GM23338 (cell line): ENCODE results near the gene TAF4B. TPM values are rescaled to one million over a fixed set of nuclear protein-coding genes. Genes with fewer than 3 reads are reported as not detected.

Experiments used
- ATAC-seq: fragments of 200-7000 bp; cut with Tn5 transposase; 3 replicates; pipeline ENCODE4 v1.9.1; 2020
- DNase-seq: peaks from one replicate; pipeline ENCODE4 v3.0.0-alpha.2; 2015; ENCODE audit warnings: low spot score
- H2AFZ ChIP-seq: fragments of 200-600 bp; sonication (generic); 2 replicates; pipeline ENCODE4 v1.8.0; 2016; ENCODE audit warnings: antibody characterized with exemption, mild to moderate bottlenecking, moderate library complexity
- H3F3A ChIP-seq: fragments of 200-600 bp; sonication (generic); replicated peaks from 2 replicates; pipeline ENCODE4 v1.8.0; 2017; ENCODE audit warnings: antibody characterized with exemption, mixed run types, low read depth
- H3K27ac ChIP-seq: fragments of 200-600 bp; sonication (generic); 2 replicates; pipeline ENCODE4 v1.6.1; 2016; ENCODE audit warnings: low read depth
- H3K27me3 ChIP-seq: fragments of 200-600 bp; sonication (generic); 2 replicates; pipeline ENCODE4 v1.8.0; 2016; ENCODE audit warnings: mild to moderate bottlenecking, mixed run types, moderate library complexity; ENCODE audit not compliant: insufficient read depth
- H3K36me3 ChIP-seq: fragments of 200-600 bp; sonication (generic); 2 replicates; pipeline ENCODE4 v1.8.0; 2016; ENCODE audit warnings: mild to moderate bottlenecking; ENCODE audit not compliant: insufficient read depth
- H3K4me1 ChIP-seq: fragments of 200-600 bp; sonication (generic); 2 replicates; pipeline ENCODE4 v1.8.0; 2016; ENCODE audit warnings: mild to moderate bottlenecking, moderate library complexity; ENCODE audit not compliant: insufficient read depth
- H3K4me2 ChIP-seq: fragments of 200-600 bp; sonication (generic); 2 replicates; pipeline ENCODE4 v1.7.1; 2017; ENCODE audit warnings: mixed run types
- H3K4me3 ChIP-seq: fragments of 200-600 bp; sonication (generic); 2 replicates; pipeline ENCODE4 v1.6.1; 2016; ENCODE audit warnings: mixed run types
- H3K79me2 ChIP-seq: fragments of 200-600 bp; sonication (generic); replicated peaks from 2 replicates; pipeline ENCODE4 v1.8.0; 2017; ENCODE audit warnings: mild to moderate bottlenecking; ENCODE audit not compliant: insufficient read depth
- H3K9me2 ChIP-seq: fragments of 200-600 bp; sonication (generic); 2 replicates; pipeline ENCODE4 v1.8.0; 2017; ENCODE audit not compliant: insufficient read depth
- H4K20me1 ChIP-seq: fragments of 200-600 bp; sonication (generic); replicated peaks from 2 replicates; pipeline ENCODE4 v1.8.0; 2017; ENCODE audit warnings: mild to moderate bottlenecking; ENCODE audit not compliant: insufficient read depth
- H3K27ac Mint-ChIP-seq: 2 replicates; pipeline ENCODE4 v1.8.0; 2020; ENCODE audit warnings: inconsistent platforms, mild to moderate bottlenecking, moderate library complexity, mixed read lengths
- H3K27me3 Mint-ChIP-seq: 3 replicates; pipeline ENCODE4 v1.8.0; 2022; ENCODE audit warnings: low read depth, mild to moderate bottlenecking, moderate library complexity, mixed read lengths, inconsistent platforms; ENCODE audit not compliant: insufficient read depth, poor library complexity
- H3K36me3 Mint-ChIP-seq: 3 replicates; pipeline ENCODE4 v1.8.0; 2021; ENCODE audit warnings: low read depth, mild to moderate bottlenecking, inconsistent platforms, moderate library complexity, mixed read lengths
- H3K4me1 Mint-ChIP-seq: 3 replicates; pipeline ENCODE4 v1.8.0; 2020; ENCODE audit warnings: mild to moderate bottlenecking, inconsistent platforms, mixed read lengths
- H3K4me3 Mint-ChIP-seq: 3 replicates; pipeline ENCODE4 v1.8.0; 2021; ENCODE audit warnings: moderate library complexity, mild to moderate bottlenecking, inconsistent platforms, mixed read lengths
- H3K9me3 Mint-ChIP-seq: 3 replicates; pipeline ENCODE4 v1.8.0; 2020; ENCODE audit warnings: moderate library complexity, mild to moderate bottlenecking, inconsistent platforms, mixed read lengths
- CTCF ChIP-seq, 2 experiments: fragments of 200-600 bp in 1 of 2; sonication (generic) in 1 of 2; conservative IDR thresholded peaks; 2 replicates each; pipeline versions ENCODE4 v1.5.1 to v1.6.1; 2016 to 2017; ENCODE audit warnings: antibody characterized with exemption in 2 of 2, low read depth in 2 of 2, mild to moderate bottlenecking in 2 of 2, moderate library complexity in 1 of 2
- EZH2 ChIP-seq: fragments of 200-600 bp; sonication (generic); IDR thresholded peaks from one replicate; pipeline ENCODE4 v1.8.0; 2017; ENCODE audit warnings: antibody characterized with exemption, mild to moderate bottlenecking, low read depth; ENCODE audit not compliant: unreplicated experiment
- EZH2phosphoT487 ChIP-seq: fragments of 200-600 bp; sonication (generic); IDR thresholded peaks from one replicate; pipeline ENCODE4 v1.8.1; 2018; ENCODE audit warnings: antibody characterized with exemption; ENCODE audit not compliant: unreplicated experiment
- JUNB ChIP-seq: IDR thresholded peaks from one replicate; pipeline ENCODE4 v1.6.1; 2016; ENCODE audit warnings: antibody characterized with exemption; ENCODE audit not compliant: unreplicated experiment
- NANOG ChIP-seq: IDR thresholded peaks from 2 replicates; pipeline ENCODE4 v1.6.1; 2016; ENCODE audit warnings: antibody characterized with exemption, borderline replicate concordance
- POLR2AphosphoS5 ChIP-seq: IDR thresholded peaks from 2 replicates; pipeline ENCODE4 v1.6.1; 2016; ENCODE audit warnings: antibody characterized with exemption, low read depth
- STAT1 ChIP-seq: IDR thresholded peaks from one replicate; pipeline ENCODE4 v1.6.1; 2016; ENCODE audit warnings: antibody characterized with exemption; ENCODE audit not compliant: unreplicated experiment
- ZNF114 ChIP-seq: fragments of 250-450 bp; sonication (Bioruptor Pico); IDR thresholded peaks from 2 replicates; pipeline ENCODE4 v1.5.0; 2020; ENCODE audit warnings: mild to moderate bottlenecking, moderate library complexity
- ZNF462 ChIP-seq: fragments of 250-450 bp; sonication (Bioruptor Pico); IDR thresholded peaks from 2 replicates; pipeline ENCODE4 v1.5.0; 2020; ENCODE audit warnings: mild to moderate bottlenecking, moderate library complexity
- polyA plus RNA-seq: library from polyadenylated mRNA; unstranded; fragments of >200 nt; fragmentation: Nextera tagmentation; extraction: Ambion mirVana; gene quantifications from 2 replicates; pipeline ENCODE4 v1.2.1, GENCODE V29; 2016
- total RNA-seq: library from RNA; depleted of rRNA; stranded (reverse); fragments of >200 nt; shearing (Covaris generic); gene quantifications from 2 replicates; pipeline ENCODE4 v1.2.3, GENCODE V29; 2014
- TF ChIP-seq, protein P1 (sequence below): IDR thresholded peaks from 2 replicates; pipeline ENCODE4 v1.6.1; 2016; ENCODE audit warnings: antibody characterized with exemption

The TAF4B gene
- total and polyA plus RNA-seq, 2 experiments from 2014 or later: 9.4 to 27.3 TPM

DNA sequence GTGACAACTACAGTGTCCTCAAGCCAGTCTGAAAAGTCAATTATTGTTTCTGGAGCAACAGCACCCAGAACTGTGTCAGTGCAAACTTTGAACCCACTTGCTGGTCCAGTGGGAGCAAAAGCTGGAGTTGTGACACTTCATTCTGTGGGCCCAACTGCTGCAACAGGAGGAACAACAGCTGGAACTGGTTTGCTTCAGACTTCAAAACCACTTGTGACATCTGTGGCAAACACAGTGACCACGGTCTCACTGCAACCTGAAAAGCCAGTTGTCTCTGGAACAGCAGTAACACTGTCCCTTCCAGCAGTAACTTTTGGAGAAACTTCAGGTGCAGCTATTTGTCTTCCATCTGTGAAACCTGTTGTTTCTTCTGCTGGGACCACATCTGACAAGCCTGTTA is 59.8 kb downstream of the TAF4B start:
- ATAC-seq (no peak), DNase-seq (no peak)
- H3K27ac ChIP-seq: no peak overlapping the region
- TF ChIP-seq EZH2phosphoT487: no peak
- TF ChIP-seq JUNB: no peak
- TF ChIP-seq ZNF114 (CRISPR knock-in tag): no peak
- TF ChIP-seq, protein P1, sequence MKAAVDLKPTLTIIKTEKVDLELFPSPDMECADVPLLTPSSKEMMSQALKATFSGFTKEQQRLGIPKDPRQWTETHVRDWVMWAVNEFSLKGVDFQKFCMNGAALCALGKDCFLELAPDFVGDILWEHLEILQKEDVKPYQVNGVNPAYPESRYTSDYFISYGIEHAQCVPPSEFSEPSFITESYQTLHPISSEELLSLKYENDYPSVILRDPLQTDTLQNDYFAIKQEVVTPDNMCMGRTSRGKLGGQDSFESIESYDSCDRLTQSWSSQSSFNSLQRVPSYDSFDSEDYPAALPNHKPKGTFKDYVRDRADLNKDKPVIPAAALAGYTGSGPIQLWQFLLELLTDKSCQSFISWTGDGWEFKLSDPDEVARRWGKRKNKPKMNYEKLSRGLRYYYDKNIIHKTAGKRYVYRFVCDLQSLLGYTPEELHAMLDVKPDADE: no peak
- TF ChIP-seq EZH2: no peak
- no peak for TF ChIP-seq STAT1
- no peaks in the 10 kb centered on the region for H3K9me2 ChIP-seq
- no peaks in the 10 kb centered on the region for H3K27me3 ChIP-seq
- H3K4me1 ChIP-seq: peaks cover 6% of the 10 kb centered on the region; the same call in 1 of the 2 replicates
- Mint-ChIP-seq H3K9me3 (no peaks in the 10 kb centered on the region), H3K27ac (no peak overlapping the region), H3K27me3 (no peaks in the 10 kb centered on the region), H3K4me1 (no peaks in the 10 kb centered on the region), H3K4me3 (no peak overlapping the region), H3K36me3 (peaks cover 42% of the 10 kb centered on the region)
- H3F3A ChIP-seq: no peaks in the 10 kb centered on the region
- peaks cover 8% of the 10 kb centered on the region for H3K79me2 ChIP-seq
- H2AFZ ChIP-seq: no peak overlapping the region
- H3K36me3 ChIP-seq: peaks cover 19% of the 10 kb centered on the region
- H3K4me3 ChIP-seq: no peak overlapping the region
- no peak overlapping the region for H3K4me2 ChIP-seq
- no peaks in the 10 kb centered on the region for H4K20me1 ChIP-seq

DNA sequence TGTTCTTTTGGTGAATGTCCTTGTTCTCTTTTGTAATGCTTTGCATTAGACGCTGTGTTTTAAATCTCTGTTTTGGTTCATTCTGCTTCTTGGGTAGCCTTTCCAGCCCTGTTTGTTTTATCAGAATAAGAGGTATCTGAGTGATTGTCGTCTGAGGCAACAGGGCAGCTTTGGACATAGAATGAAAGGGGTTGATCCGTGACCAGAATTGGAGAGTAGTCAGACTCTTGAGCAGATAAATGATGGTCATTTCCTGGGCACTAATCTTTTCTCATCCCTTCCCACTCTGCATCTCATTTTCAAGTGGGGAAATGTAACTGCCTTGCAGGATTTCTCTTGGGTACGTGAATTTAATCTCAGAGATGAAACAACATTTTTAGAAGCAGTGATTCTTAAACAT is 61.4 kb downstream of the TAF4B start:
- no peak overlapping the region for H2AFZ ChIP-seq
- no peak for ATAC-seq
- no peak overlapping the region for H3K27ac Mint-ChIP-seq
- no peak overlapping the region for H3K4me3 Mint-ChIP-seq
- no peak for DNase-seq
- no peaks in the 10 kb centered on the region for H3K9me2 ChIP-seq
- no peaks in the 10 kb centered on the region for H4K20me1 ChIP-seq
- H3K4me1 ChIP-seq: peaks cover under 1% of the 10 kb centered on the region; the same call in 1 of the 2 replicates
- H3F3A ChIP-seq: no peaks in the 10 kb centered on the region
- H3K27me3 ChIP-seq: no peaks in the 10 kb centered on the region
- H3K36me3 Mint-ChIP-seq: peaks cover 36% of the 10 kb centered on the region
- no peak overlapping the region for H3K4me3 ChIP-seq
- H3K79me2 ChIP-seq: peaks cover 8% of the 10 kb centered on the region
- H3K36me3 ChIP-seq: peaks cover 13% of the 10 kb centered on the region
- no peak overlapping the region for H3K27ac ChIP-seq
- H3K4me2 ChIP-seq: no peak overlapping the region
- no peaks in the 10 kb centered on the region for H3K27me3 Mint-ChIP-seq
- H3K4me1 Mint-ChIP-seq: no peaks in the 10 kb centered on the region
- no peaks in the 10 kb centered on the region for H3K9me3 Mint-ChIP-seq
- TF ChIP-seq ZNF462 (CRISPR knock-in tag) (no peak), JUNB (no peak), POLR2AphosphoS5 (no peak), NANOG (no peak), EZH2phosphoT487 (no peak), CTCF (conservative IDR thresholded peaks at IDR 0.05; ENCODE audit: low read depth in 2 of 2) (no peak)
